Activated CD4-positive, CD25-positive, alpha-beta regulatory T cell (primary cell): ENCODE measurements around the gene ARHGEF17.

Source experiments
- DNase-seq, 4 experiments: peaks; one replicate each; lab custom pipeline; 2025; lab: John Stamatoyannopoulos, UW

ARHGEF17 gene

GRCh38 chr11:73395297-73396208, 87.5 kb downstream of the ARHGEF17 start:
- DNase-seq: no peak

GRCh38 chr11:73396251-73396930, 88.3 kb downstream of the ARHGEF17 start:
- DNase-seq: no peak

GRCh38 chr11:73396985-73397384, 88.9 kb downstream of the ARHGEF17 start:
- DNase-seq: no peak

- no peak for DNase-seq
Measured at GRCh38 chr11:73397468-73398131, 89.5 kb downstream of the ARHGEF17 start.

- DNase-seq: no peak
Measured at GRCh38 chr11:73398132-73398526, 90.1 kb downstream of the ARHGEF17 start.

- DNase-seq: no peak
Measured at GRCh38 chr11:73398721-73399120, 90.6 kb downstream of the ARHGEF17 start.

GRCh38 chr11:73399159-73399590, 91.1 kb downstream of the ARHGEF17 start:
- DNase-seq: no peak

GRCh38 chr11:73399636-73400035, 91.6 kb downstream of the ARHGEF17 start:
- DNase-seq: no peak

- no peak for DNase-seq
Measured at GRCh38 chr11:73400293-73400692, 92.2 kb downstream of the ARHGEF17 start.

- DNase-seq: no peak
Measured at GRCh38 chr11:73401217-73401923, 93.3 kb downstream of the ARHGEF17 start.

- DNase-seq: no peak
Measured at GRCh38 chr11:73401924-73402833, 94.1 kb downstream of the ARHGEF17 start.

- no peak for DNase-seq
Measured at GRCh38 chr11:73402834-73403185, 94.7 kb downstream of the ARHGEF17 start.

GRCh38 chr11:73403541-73403940, 95.5 kb downstream of the ARHGEF17 start:
- DNase-seq: no peak

- DNase-seq: no peak
Measured at GRCh38 chr11:73404048-73404447, 96.0 kb downstream of the ARHGEF17 start.

GRCh38 chr11:73404506-73405145, 96.5 kb downstream of the ARHGEF17 start:
- DNase-seq: no peak

GRCh38 chr11:73405146-73405510, 97.1 kb downstream of the ARHGEF17 start:
- no peak for DNase-seq

GRCh38 chr11:73406131-73406530, 98.1 kb downstream of the ARHGEF17 start:
- no peak for DNase-seq

- no peak for DNase-seq
Measured at GRCh38 chr11:73406619-73407018, 98.5 kb downstream of the ARHGEF17 start.

- no peak for DNase-seq
Measured at GRCh38 chr11:73409431-73409830, 101.4 kb downstream of the ARHGEF17 start.

GRCh38 chr11:73410627-73411026, 102.6 kb downstream of the ARHGEF17 start:
- DNase-seq: no peak

GRCh38 chr11:73411031-73411430, 103.0 kb downstream of the ARHGEF17 start:
- no peak for DNase-seq
